ENCODE measurements around the gene TMBIM1.

The TMBIM1 gene

GRCh38 chr2:218226903-218227302, 65.4 kb downstream of the TMBIM1 start (continued):
- TF ChIP-seq ZNF529 (tag by site-specific recombination; IDR thresholded peaks at IDR 0.05; ENCODE audit: insufficient replicate concordance) (no peak), ZNF768 (tag by site-specific recombination; IDR thresholded peaks at IDR 0.05) (no peak), ZNF692 (tag by site-specific recombination; IDR thresholded peaks at IDR 0.05) (no peak), ZNF626 (tag by site-specific recombination; IDR thresholded peaks at IDR 0.05) (no peak), ZNF416 (tag by site-specific recombination; IDR thresholded peaks at IDR 0.05) (no peak), TCF7L2 (IDR thresholded peaks at IDR 0.05; ENCODE audit: borderline replicate concordance, low read depth, low read length) (no peak), ZXDB (tag by site-specific recombination; IDR thresholded peaks at IDR 0.05) (no peak), ZNF560 (tag by site-specific recombination; IDR thresholded peaks at IDR 0.05; ENCODE audit: borderline replicate concordance) (no peak), HOXA7 (CRISPR knock-in tag; IDR thresholded peaks at IDR 0.05; ENCODE audit: borderline replicate concordance) (no peak), ZNF155 (tag by site-specific recombination; IDR thresholded peaks at IDR 0.05) (no peak)
